ENCODE data around the gene SIL1.

GRCh38 chr5:139236479-139236878, 38.3 kb upstream of the SIL1 start:
- TF ChIP-seq POLR2AphosphoS5 (IDR thresholded peaks at IDR 0.05) (no peak), POLR2A (IDR thresholded peaks at IDR 0.05) (no peak), EP300 (IDR thresholded peaks at IDR 0.05) (no peak)
- TF ChIP-seq, protein P1, sequence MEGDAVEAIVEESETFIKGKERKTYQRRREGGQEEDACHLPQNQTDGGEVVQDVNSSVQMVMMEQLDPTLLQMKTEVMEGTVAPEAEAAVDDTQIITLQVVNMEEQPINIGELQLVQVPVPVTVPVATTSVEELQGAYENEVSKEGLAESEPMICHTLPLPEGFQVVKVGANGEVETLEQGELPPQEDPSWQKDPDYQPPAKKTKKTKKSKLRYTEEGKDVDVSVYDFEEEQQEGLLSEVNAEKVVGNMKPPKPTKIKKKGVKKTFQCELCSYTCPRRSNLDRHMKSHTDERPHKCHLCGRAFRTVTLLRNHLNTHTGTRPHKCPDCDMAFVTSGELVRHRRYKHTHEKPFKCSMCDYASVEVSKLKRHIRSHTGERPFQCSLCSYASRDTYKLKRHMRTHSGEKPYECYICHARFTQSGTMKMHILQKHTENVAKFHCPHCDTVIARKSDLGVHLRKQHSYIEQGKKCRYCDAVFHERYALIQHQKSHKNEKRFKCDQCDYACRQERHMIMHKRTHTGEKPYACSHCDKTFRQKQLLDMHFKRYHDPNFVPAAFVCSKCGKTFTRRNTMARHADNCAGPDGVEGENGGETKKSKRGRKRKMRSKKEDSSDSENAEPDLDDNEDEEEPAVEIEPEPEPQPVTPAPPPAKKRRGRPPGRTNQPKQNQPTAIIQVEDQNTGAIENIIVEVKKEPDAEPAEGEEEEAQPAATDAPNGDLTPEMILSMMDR (IDR thresholded peaks at IDR 0.05) = no peak
